ENCODE results near the gene GATAD2A. TPM values are rescaled to one million over a fixed set of nuclear protein-coding genes. Genes with fewer than 3 reads are reported as not detected.

Gene GATAD2A
- polyA plus RNA-seq, 1 donor (not counting 4 experiments of a cell fraction or from before 2014, with no cell fraction given): 28.4 TPM

DNA sequence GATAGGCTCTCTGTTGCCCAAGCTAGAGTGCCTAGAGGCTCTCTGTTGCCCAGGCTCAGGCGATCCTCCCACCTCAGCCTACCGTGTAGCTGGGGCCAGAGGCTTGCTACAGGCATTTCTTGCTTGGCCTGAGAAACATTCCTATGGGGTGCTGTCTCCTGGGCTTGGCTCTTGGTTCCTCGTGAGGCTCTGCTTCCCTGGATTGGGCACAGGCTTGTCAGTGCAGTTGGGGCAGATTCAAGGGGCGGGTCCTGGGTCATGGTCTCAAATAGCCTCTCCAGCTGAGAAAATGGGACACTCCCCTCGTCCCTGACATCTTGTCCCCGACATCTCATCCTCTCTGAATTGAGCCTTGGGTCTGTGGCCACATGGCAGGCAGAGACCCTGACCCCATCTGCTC is 105.0 kb downstream of the GATAD2A start:
- Histone ChIP-seq H3K9ac (ENCODE audit: control insufficient read depth, extremely low read depth, insufficient read depth, low read length) (no peak overlapping the region), H3K27ac (ENCODE audit: control insufficient read depth, insufficient read depth, low read length) (no peak overlapping the region), H3K4me3 (ENCODE audit: control insufficient read depth in 2 of 3, extremely low read depth in 1 of 3, insufficient read depth in 2 of 3, low read depth in 1 of 3, low read length in 3 of 3) (no peak overlapping the region), H3K9me3 (ENCODE audit: control insufficient read depth, low read depth, low read length) (peaks cover 5% of the 10 kb centered on the region), H3K4me2 (ENCODE audit: control insufficient read depth, extremely low read depth, insufficient read depth, low read depth, low read length) (no peak overlapping the region), H3K36me3 (ENCODE audit: control insufficient read depth in 2 of 2, extremely low read depth in 1 of 2, insufficient read depth in 2 of 2, low read length in 2 of 2) (peaks cover 3 to 4% of the 10 kb centered on the region in 2 experiments), H4K20me1 (ENCODE audit: control insufficient read depth, extremely low read depth, insufficient read depth, low read length) (no peaks in the 10 kb centered on the region), H3K27me3 (ENCODE audit: control insufficient read depth, extremely low read depth, insufficient read depth, low read length) (no peaks in the 10 kb centered on the region), H3K79me2 (ENCODE audit: control insufficient read depth, insufficient read depth, low read length) (no peaks in the 10 kb centered on the region), H2AFZ (ENCODE audit: control insufficient read depth, low read length) (no peak overlapping the region), H3K4me1 (ENCODE audit: control insufficient read depth, extremely low read depth, insufficient read depth, low read length) (peaks cover 2% of the 10 kb centered on the region), H3K9me1 (ENCODE audit: control insufficient read depth, extremely low read depth, insufficient read depth, low read length) (no peaks in the 10 kb centered on the region)
- DNase-seq (ENCODE audit: low read depth, low spot score) (no peak), FAIRE-seq (no peak)
- dilution Hi-C loops (cut with MboI; ENCODE audit: extremely low pct_ligation_motif_present, low sequenced_read_pairs): no loop called here
- no peak for TF ChIP-seq EZH2 (IDR thresholded peaks at IDR 0.05; ENCODE audit: low read length)
- TF ChIP-seq, protein P1, sequence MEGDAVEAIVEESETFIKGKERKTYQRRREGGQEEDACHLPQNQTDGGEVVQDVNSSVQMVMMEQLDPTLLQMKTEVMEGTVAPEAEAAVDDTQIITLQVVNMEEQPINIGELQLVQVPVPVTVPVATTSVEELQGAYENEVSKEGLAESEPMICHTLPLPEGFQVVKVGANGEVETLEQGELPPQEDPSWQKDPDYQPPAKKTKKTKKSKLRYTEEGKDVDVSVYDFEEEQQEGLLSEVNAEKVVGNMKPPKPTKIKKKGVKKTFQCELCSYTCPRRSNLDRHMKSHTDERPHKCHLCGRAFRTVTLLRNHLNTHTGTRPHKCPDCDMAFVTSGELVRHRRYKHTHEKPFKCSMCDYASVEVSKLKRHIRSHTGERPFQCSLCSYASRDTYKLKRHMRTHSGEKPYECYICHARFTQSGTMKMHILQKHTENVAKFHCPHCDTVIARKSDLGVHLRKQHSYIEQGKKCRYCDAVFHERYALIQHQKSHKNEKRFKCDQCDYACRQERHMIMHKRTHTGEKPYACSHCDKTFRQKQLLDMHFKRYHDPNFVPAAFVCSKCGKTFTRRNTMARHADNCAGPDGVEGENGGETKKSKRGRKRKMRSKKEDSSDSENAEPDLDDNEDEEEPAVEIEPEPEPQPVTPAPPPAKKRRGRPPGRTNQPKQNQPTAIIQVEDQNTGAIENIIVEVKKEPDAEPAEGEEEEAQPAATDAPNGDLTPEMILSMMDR (optimal IDR thresholded peaks at IDR 0.05 in 1 of 3, IDR thresholded peaks at IDR 0.05 in 1 of 3, conservative IDR thresholded peaks at IDR 0.05 in 1 of 3; ENCODE audit: extremely low read depth in 1 of 3, insufficient read depth in 2 of 3, low read length in 3 of 3): no peak

DNA sequence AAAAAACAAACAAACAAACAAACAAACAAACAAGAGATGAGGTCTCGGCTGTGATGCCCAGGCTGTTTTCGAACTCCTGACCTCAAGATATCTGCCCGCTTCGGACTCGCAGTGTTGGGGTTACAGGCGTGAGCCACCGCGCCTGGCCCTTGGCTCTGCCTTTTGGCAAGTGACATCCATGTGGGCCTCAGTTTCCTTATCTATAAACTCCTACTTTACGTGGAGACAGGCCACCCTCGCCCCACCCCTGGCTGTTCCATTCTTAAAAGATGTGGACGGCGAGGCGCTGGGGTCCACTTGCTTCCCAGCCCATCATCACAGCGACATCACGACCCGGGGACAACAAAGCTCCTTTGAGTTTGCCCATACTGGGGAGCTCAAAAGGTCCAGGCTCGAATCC is 108.2 kb downstream of the GATAD2A start:
- H3K9me3 ChIP-seq (ENCODE audit: control insufficient read depth, low read depth, low read length): peaks cover 5% of the 10 kb centered on the region
- peaks cover 0 to 4% of the 10 kb centered on the region in 2 experiments for H3K36me3 ChIP-seq (ENCODE audit: control insufficient read depth in 2 of 2, extremely low read depth in 1 of 2, insufficient read depth in 2 of 2, low read length in 2 of 2)
- no peak overlapping the region for H3K27ac ChIP-seq (ENCODE audit: control insufficient read depth, insufficient read depth, low read length)
- peaks cover 11% of the 10 kb centered on the region for H3K4me1 ChIP-seq (ENCODE audit: control insufficient read depth, extremely low read depth, insufficient read depth, low read length)
- DNase-seq (ENCODE audit: low read depth, low spot score) (no peak), FAIRE-seq (no peak)
- H3K9ac ChIP-seq (ENCODE audit: control insufficient read depth, extremely low read depth, insufficient read depth, low read length): no peak overlapping the region
- peaks cover 20% of the 10 kb centered on the region for H3K79me2 ChIP-seq (ENCODE audit: control insufficient read depth, insufficient read depth, low read length)
- H2AFZ ChIP-seq (ENCODE audit: control insufficient read depth, low read length): no peak overlapping the region
- no peak for TF ChIP-seq EZH2 (IDR thresholded peaks at IDR 0.05; ENCODE audit: low read length)
- TF ChIP-seq, protein P1 (optimal IDR thresholded peaks at IDR 0.05 in 1 of 3, IDR thresholded peaks at IDR 0.05 in 1 of 3, conservative IDR thresholded peaks at IDR 0.05 in 1 of 3; ENCODE audit: extremely low read depth in 1 of 3, insufficient read depth in 2 of 3, low read length in 3 of 3): no peak
- H3K4me2 ChIP-seq (ENCODE audit: control insufficient read depth, extremely low read depth, insufficient read depth, low read depth, low read length): no peak overlapping the region
- H3K4me3 ChIP-seq (ENCODE audit: control insufficient read depth in 2 of 3, extremely low read depth in 1 of 3, insufficient read depth in 2 of 3, low read depth in 1 of 3, low read length in 3 of 3): no peak overlapping the region
- no peaks in the 10 kb centered on the region for H4K20me1 ChIP-seq (ENCODE audit: control insufficient read depth, extremely low read depth, insufficient read depth, low read length)
- dilution Hi-C loops (cut with MboI; ENCODE audit: extremely low pct_ligation_motif_present, low sequenced_read_pairs): no loop called here
- no peaks in the 10 kb centered on the region for H3K27me3 ChIP-seq (ENCODE audit: control insufficient read depth, extremely low read depth, insufficient read depth, low read length)
- no peaks in the 10 kb centered on the region for H3K9me1 ChIP-seq (ENCODE audit: control insufficient read depth, extremely low read depth, insufficient read depth, low read length)
